Measurements from ENCODE around the gene GSTO2. TPM values are rescaled to one million over a fixed set of nuclear protein-coding genes. Genes with fewer than 3 reads are reported as not detected.

The GSTO2 gene
- polyA plus RNA-seq, 1 donor = 0.99 TPM

DNA sequence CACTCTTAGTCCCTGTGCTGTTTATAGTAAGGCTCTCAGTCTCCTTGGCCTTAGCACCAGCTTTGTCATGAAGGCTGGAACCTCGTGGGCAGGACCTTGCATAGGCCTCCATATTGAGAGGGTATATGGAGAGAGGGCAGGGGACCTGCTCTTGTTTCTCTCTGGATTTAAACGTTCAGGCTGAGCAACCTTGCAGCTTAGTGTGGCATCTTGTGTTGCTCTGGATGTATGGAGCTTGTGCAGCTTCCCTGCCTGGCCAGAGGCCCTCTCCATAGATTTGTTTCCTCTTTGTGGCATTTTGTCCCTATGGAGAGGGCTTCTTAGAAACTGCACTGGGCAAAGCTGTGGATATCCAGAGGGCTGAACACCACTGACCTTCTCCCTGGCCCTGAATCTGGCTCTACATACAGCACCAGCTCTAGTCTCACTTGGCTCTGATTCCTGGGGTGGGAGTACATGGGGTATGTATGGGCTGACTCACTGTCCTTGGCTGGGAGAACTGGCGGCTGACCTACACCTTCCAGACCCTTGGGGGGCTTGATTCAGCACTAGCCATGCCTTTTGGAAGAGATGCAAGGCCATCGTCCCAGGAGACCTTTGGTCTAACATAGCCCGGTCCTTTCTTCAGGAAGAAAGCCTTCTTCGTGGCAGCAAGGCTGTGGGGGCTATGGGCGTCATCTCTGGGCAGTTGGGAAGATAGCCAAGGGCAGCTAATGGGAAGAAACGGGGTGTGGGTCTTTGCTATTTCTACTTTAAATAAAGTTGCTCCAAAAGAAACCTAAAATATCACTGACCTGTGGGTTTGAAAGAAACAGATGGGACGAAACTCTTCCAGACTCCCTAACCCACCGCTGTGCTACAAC is 38.8 kb downstream of the GSTO2 start:
- no peak for DNase-seq (ENCODE audit: low read depth)

DNA sequence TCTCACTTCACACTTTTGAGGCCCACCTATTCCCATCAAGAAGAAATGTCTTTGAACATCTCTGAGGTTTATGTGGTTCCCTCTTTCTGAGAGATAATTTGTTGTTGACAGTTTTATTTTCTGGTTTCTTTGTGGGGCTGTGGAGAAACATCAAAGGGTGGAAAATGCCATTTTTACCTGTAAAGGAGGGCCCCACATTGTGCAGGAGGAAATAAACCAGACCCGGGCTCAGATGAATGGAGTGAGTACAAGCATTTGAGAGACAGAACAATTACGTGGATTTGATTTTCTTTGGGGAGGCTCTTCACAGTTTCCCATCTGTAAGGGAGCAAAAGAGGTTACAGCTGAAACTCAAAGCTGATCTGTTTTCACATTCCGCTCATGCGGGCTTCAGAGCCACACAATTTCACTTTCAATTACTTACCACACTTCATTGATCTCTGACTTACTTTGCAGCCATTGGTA is 39.5 kb downstream of the GSTO2 start:
- DNase-seq (ENCODE audit: low read depth) = no peak

DNA sequence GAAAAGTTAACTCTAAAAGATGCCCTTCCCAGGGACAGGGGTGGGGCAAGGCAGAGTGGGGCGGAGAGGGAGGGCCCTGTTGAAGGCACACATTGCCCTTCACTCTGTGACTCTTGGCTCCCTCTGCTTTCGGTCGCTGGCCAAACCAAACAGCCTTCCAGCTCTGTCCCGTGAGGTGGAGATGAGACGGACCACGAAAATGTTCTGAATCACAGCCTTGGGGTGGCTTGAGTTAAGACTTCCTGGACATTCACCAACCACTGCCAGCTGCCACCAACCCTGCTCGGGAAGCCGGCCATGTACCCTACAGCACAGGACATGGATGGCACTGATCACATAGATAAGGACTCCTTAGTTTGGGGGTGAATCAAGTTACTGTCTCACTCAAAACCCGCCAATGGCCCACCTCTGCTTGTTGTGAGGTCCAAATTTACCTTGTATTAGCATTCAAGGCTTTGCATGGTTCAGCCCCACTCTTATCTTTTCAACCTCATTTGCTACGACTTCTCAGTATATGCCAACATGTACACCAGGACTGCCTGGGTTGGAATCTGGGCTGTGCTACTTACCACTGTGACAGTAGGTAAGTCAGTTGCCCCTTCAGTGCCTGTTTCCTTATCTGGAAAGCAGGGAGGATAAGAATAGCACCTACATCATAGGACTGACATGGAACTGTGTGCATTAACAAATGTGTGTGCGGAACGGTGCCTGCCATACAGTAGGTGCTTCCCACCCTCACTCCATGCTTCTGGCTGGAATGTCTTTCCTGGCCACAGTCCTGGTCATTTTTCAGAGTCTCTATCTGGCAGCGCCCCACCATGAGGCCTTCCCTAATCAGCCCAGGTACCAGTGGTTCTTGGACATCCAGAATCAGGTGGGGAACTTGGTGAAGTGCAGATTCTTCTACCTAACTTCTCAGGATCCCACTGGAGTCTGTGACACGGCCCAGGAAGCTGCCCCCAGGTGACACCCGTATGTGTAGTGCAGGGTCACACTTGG is 41.3 kb downstream of the GSTO2 start:
- no peak for DNase-seq (ENCODE audit: low read depth)

DNA sequence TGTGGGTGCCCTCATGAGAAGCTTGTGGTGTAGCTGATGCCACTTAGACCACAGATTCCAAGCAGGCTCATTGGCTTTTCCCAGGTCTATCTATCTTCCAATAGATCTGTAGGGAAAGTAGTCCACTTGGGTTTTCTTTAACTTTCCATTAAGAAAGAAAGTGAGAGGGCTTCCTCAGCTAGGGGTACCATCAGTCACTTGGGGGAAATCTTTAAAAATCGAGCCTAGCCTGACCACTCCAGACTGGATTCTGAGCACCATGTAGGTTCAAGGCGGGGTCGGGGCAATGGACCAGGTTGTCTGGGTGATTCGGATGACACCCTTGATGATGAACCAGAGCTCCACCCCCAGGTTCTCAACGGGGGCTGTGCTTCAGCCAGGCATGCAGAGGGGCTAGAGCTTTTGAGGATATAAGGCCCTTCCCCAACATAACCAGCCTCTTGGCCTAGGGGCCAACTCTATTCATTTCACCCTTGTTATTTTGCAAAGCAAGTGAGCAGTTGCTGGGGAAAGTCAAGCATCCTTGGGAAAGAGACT is 42.3 kb downstream of the GSTO2 start:
- no peak for DNase-seq (ENCODE audit: low read depth)

DNA sequence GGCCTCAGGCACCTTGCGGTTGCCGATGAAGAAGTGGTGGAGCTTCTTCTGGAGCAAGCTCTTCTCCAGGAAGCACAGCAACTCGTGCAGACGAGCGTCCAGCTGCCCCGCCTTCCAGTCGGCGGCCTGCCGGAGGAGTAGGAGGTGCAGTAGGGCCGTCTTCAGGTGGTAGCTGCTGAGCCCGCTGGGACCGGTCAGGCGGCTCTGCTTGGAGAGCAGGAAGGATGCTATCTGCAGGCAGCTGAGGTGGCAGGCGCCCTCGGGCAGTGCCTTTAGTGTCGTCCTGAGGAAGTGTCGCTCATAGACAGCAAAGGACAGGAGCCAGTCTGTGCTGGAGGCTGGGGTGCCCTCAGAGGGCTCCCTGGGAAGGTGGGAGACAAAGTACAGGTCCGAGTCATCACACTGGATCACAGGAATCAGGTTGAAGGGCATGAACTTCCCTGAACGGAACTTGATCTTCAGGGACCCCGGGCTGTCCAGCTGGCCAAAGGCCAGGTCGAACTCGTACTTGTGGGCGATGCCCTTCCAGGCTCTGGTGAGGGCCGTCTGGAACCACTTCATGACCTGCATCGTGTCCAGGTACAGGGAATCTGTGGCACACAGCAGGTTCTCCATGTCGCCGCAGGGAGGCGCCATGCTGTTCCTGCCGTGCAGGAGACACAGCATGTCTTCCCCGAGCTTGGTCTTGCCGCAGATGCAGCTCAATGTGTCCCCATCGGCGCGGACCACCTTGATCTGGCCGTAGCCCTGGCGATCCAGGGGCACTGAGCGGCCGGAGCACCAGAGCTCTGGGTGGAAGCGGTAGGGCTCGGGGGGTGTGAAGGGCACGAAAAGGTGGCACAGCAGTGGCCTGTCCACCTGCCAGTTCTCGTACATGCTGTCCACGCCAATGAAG is 45.9 kb downstream of the GSTO2 start:
- no peak for DNase-seq (ENCODE audit: low read depth)

DNA sequence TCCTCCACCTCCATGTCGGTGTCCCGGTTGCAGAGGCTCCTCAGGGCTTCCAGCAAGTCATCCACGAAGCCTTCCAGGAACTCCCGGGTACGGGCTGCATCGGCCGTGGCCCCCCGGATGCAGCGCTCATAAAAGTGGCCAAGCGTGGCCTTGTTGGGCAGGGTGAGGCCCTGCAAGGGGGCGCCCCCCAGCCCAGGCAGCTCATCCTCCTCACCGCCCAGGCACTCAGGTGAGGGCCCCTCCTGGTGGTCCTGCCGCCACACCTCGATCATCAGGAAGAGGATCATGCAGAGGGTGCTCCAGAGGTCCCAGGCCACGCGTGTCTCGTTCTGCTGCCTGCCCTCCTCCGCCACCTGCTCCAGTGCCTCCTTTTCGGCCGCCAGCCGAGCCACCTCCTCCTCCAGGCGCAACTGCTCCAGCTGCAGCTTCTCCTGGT is 46.5 kb downstream of the GSTO2 start:
- no peak for DNase-seq (ENCODE audit: low read depth)

DNA sequence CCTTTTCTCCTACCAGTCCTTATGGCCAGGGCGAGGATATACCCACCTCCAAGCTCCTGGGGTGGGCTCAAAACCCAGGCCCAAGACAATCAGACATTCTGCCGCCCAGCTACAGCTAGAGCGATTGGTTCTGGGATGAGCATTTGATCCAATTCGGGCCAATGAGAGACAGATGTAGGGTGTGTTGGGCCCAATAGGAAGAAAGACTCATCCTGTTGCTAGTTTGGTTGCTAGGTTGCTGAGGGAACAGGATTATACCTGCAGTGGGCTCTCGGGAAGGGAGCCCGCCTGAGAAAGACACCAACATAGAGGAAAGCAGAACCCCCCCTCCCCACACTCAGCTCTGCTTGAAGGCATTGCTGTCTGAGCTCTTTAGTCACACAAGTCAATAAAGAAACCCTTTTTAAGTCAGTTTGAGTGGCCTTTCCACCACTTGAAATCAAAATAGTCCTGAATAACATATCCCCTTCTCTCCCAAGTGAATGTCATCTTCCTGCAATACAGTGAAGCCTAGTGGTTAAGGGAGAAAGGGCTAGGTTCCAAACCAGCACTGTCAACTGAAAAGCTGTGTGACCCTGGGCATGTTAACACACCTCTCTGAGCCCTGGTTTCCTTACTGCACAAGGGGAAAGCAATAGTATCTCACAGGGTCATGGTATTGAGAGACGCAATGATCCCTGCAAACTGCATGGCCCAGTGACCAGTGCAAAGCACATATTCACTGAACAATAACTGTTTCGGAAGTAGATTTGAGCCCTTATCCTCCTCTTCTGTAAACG is 47.5 kb downstream of the GSTO2 start:
- DNase-seq (ENCODE audit: low read depth) = no peak

DNA sequence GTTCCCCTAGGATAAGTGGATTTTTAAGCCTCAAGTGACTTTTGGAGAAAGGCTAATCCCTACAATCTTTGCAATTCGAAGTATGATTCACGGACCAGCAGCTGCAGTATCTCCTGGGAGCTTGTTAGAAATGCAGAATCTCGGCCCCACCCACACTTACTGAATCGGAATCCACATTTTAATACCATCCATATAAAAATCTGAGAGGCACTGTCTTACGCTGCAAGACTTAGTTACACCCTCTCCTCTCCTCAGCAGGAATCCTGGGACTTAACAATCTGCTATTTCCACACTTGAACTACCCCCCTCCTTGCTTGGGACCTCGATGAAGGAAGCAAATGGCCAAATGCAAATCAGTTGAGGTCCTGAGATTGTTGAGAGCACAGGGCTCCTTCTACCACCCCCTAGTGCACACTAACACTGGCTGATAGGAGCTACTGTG is 48.3 kb downstream of the GSTO2 start:
- no peak for DNase-seq (ENCODE audit: low read depth)

DNA sequence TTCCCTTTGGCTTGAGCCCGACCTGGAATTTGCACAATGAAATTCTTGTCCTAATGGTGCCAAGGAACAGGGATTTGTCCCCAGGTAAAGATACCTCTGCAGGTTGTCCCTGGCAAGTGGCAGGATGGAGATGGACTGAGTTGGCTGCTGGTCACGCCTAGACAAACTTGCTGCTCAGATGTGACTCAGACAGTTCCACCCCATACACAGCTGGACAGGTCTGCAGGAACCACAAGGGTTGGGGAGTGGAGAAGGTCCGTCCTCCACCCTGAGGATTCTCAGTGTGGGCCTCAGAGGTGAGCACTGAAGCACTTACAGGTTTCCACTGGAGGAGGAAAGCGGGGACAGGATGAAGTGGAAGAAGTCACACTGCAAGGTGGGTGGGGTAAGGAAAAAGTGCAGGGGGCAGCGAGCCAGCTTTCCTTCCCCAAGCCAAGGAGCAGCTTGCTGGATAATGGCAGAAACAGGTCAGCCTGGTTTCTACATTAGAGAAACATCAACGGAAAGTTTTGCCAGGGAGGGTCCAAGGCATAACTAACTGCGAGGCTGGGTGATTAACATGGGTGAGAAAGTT is 48.8 kb downstream of the GSTO2 start:
- no peak for DNase-seq (ENCODE audit: low read depth)

DNA sequence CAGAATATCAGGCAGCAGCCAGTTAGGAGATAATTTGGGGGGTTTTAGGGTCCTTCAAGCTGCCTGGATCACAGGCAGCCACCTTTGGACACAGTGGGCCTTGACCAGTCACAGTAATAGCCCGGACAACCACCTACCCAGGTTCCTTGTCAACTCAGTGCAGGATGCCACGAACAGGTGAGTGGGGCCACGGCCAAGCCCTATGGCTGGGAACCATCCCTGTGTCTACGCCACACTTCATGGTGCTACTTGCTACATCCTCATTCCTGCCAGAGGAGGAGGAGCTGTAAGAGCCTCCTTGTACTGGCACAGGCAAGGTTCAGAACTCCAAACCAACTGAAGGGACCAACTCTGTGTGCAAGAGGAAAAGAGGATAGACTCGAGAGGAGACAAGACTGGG is 49.3 kb downstream of the GSTO2 start:
- no peak for DNase-seq (ENCODE audit: low read depth)

DNA sequence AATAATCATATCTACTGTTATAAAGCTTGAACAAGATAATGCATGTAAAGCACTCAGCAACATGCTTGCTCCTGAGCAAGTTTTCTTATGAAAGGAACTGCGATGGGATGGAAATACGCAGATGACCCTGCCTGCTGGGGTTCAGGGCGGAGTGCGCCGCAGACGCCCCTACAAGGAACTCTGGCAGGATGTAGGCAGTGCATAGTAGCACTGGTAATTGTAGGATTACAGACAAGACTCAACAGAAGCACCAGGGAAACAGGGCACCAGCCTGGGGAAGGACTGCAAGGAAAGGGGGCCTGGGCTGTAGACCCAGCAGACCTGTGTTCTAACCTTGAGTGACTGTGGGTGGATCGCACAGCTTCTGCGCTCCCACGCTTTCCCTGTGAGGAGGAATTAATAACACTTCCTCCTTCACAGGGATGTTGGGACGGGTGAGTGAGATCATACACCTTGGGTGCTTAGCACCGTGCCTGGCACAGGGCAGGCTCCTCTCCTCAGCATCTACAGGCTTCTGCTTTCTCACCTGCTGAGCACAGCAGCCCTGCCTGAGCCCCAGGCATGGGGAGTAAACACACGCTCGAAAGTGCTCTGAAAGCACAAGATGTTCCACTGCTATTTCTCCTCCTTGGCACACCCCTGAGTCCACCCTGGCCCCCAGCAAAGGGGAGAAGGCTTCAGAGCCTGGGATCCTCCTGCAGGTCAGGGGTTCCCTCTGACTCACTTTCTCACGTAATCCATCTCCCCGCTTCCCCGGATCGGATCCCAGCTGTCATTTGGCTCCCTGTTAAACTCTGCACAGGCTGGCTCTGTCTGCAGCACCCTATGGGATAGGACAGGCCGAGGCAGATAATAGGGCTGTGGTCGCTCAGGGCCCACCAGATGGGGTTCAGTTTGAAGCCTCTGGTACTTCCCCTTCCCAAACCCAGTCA is 50.1 kb downstream of the GSTO2 start:
- no peak for DNase-seq (ENCODE audit: low read depth)

DNA sequence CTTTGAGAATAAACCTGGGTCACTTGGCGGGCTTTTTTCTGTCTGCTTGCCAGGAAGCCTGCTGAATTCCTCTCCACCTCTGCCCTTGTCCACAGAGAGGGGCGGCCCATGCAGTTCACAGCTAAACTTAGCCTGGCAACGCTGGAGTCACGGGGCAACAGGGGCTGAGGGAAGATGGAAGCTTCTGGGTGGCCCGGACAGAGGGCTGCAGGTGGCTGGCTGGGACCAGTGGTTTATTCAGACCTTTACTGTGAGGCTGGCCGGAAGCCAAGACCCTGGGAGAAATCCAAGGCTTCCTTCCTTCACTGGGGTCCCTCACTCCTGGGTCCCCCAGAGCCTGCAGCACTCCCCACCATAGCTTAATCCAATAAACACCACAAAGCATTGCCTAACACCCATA is 52.2 kb downstream of the GSTO2 start:
- DNase-seq (ENCODE audit: low read depth) = no peak

DNA sequence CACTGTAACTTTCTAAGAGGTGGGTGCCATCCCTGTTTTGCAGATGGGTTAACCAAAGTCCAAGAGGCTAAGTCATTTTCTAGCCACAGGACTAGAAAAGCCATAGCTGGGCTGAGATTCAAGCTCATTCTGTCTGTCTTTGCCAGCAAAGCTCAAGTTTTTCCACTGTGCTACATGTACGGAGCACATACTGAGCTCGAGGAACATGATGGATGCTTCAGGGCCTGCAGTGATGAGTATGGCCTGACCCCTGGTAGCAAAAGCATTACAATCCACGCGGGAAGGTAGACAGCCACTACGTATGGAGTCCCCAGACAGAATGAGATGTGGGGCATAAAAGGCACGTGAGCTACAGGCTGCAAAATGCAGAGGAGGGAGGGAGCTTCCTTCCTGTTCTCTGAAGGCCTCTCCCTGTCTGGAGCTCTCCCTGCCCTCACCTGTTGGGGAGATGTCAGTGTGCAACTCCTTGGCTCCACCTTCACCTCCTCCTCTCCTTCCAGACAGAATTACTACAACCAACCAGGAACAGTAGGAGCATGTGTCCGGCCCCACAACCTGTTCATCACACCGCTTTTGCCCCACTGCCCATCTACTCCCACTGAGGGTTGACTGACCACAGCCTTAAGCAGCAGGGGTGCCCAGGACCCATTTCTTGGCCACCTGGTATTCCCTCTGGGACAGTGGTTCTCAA is 52.9 kb downstream of the GSTO2 start:
- no peak for DNase-seq (ENCODE audit: low read depth)

DNA sequence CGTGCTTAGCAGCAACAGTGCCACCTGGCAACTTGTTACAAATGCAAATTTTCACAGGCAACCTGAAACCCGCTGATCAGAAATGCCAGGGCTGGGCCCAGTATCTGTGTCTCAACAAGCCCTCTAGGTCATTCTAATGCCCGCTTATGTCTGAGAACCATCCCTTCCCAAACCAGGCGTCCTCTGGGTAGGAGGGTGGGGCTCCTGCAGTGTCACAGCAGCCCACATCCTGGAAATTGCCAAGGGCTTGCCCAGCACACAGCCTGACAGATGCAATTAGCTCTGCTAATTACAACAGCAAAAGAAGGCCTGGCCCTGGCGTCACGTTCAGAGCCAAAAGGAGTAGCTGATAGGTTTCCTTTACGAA is 53.4 kb downstream of the GSTO2 start:
- DNase-seq (ENCODE audit: low read depth) = no peak

DNA sequence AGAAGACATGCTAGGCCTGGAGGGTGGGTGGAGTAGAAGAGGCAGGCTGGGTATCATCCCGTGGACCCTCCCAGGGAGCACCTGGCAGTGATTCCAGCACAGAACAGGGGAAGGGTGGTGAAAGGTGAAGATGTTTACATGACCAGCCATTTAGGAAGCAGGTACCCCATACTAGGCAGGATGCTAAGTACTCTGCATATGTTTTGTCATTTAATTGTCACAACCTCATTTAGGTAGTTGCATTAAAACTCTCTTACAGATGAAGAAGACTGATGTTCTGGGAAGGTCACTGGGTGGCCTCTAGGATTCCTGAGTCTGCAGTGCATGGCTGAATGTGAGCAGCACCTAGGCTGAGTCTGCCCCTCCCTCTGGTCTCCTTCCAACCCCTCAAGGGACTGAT is 54.1 kb downstream of the GSTO2 start:
- no peak for DNase-seq (ENCODE audit: low read depth)

DNA sequence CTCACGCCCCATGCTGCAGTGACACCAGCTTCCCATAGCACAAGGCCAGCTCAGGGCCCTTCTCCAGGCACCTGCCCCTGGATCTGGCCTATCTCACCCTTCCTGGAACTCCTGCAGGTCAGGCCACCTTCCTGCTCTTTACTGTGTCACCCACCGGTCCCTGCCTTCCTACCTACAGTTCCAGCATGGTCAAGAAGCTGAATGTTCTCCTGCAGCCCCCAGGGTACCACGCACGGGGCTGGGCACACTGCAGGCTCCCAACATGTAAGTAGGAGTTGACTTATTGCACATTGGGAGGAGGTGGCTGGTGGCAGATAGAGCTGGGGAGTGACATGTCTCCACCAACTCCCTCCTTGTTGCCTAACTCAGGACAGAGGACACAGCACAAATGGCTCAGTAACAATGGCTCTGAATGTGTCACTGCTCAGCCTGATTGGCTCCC is 54.8 kb downstream of the GSTO2 start:
- DNase-seq (ENCODE audit: low read depth) = no peak

DNA sequence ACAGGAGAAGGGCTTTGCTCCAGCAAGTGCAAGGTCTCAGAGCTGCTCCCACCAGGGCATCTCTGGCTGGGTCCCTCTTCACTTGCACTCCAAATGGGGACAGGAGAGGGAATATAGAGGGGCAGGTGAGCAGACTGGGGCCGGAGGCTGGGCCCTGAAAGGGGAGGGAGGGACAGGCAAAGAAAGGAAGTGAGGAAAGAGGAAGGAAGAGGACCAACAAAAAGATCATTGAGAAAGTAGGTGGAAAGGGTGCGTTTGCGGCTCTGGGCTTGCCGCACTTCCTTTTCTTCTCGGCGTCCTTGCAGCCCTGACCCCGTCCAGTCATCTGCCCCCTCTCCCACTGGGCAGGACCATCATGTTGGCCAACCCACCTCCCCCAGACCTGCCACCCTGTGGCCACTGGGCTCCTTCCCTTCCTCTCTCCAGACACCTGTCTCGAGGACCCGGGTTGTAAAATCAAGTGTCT is 55.3 kb downstream of the GSTO2 start:
- no peak for DNase-seq (ENCODE audit: low read depth)

DNA sequence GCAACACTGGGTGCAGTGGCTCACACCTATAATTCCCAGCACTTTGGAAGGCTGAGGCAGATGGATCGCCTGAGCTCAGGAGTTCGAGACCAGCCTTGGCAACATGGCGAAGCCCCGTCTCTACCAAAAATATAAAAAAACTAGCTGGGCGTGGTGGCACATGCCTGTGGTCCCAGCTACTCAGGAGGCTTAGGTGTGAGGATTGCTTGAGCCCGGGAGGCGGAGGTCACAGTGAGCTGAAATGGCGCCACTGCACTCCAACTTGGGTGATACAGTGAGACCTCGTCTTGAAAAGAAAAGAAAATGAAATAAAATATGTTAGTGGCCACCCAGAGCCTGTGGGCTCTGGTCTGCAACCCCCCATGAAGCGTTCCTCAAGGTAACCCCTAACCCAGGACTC is 55.9 kb downstream of the GSTO2 start:
- DNase-seq (ENCODE audit: low read depth) = no peak

Measured in forelimb muscle (tissue), 1 donor.